Endothelial cell of umbilical vein (primary cell): ENCODE measurements around the gene EMD. TPM values are rescaled to one million over a fixed set of nuclear protein-coding genes. Genes with fewer than 3 reads are reported as not detected.
A peak's percentile ranks its signal among the peaks of the same experiment; 100 is the strongest.

ENCODE experiments used
- BruUV-seq: library from RNA; stranded (reverse); fragments of 400-500 nt; replicated peaks from 2 replicates; lab custom pipeline; 2021; lab: Mats Ljungman, UMichigan
- CTCF ChIA-PET: fragments of 300-600, 350-600 bp; sonication (Branson Sonifier 250); formaldehyde crosslinking; loops from one replicate; lab custom pipeline; 2021; ENCODE audit warnings: antibody characterized with exemption, inconsistent platforms; lab: Charles Lee
- POLR2A ChIA-PET: fragments of 300-600, 350-600 bp; sonication (Branson Sonifier 250); formaldehyde crosslinking; loops from one replicate; lab custom pipeline; 2021; ENCODE audit warnings: antibody characterized with exemption, inconsistent platforms; lab: Charles Lee
- DNase-seq: peaks from one replicate; pipeline ENCODE4 v3.0.0-alpha.2; 2011; ENCODE audit warnings: low read depth, low spot score
- FAIRE-seq: peaks from 2 replicates; lab custom pipeline; 2011; peaks lifted over from hg19 to GRCh38; lab: Jason Lieb, UNC
- H2AFZ ChIP-seq: 2 replicates; pipeline ENCODE4 v1.6.0; 2012; ENCODE audit warnings: low read depth, low read length, control low read depth, inconsistent platforms
- H3K27ac ChIP-seq: 2 replicates; pipeline ENCODE4 v1.5.1; 2011; ENCODE audit warnings: low read depth, mild to moderate bottlenecking, control low read depth, low read length, moderate library complexity; ENCODE audit not compliant: insufficient read depth
- H3K27me3 ChIP-seq, 2 experiments: 2 replicates each; pipeline versions ENCODE4 v1.6.0 to v1.6.1; 2011; ENCODE audit warnings: low read length in 2 of 2, mixed read lengths in 1 of 2; ENCODE audit not compliant: control insufficient read depth in 2 of 2, insufficient read depth in 2 of 2
- H3K36me3 ChIP-seq, 2 experiments: 2 replicates in 1 of 2; 3 replicates in 1 of 2; pipeline ENCODE4 v1.5.1; 2011; ENCODE audit warnings: low read length in 2 of 2, mild to moderate bottlenecking in 1 of 2, moderate library complexity in 1 of 2; ENCODE audit not compliant: control insufficient read depth in 2 of 2, insufficient read depth in 2 of 2; ENCODE audit errors: extremely low read depth in 1 of 2
- H3K4me1 ChIP-seq: 3 replicates; pipeline ENCODE4 v1.5.1; 2011; ENCODE audit warnings: mild to moderate bottlenecking, low read length; ENCODE audit not compliant: control insufficient read depth, insufficient read depth; ENCODE audit errors: extremely low read depth
- H3K4me2 ChIP-seq: 2 replicates; pipeline ENCODE4 v1.6.1; 2011; ENCODE audit warnings: low read length, control low read depth, mixed read lengths; ENCODE audit not compliant: insufficient read depth
- H3K4me3 ChIP-seq, 3 experiments: fragments of 200-600 bp in 1 of 3; sonication (generic), shearing (Covaris generic) in 1 of 3; replicated peaks in 1 of 3; 2 replicates each; pipeline ENCODE4 v1.5.1; 2011 to 2016; ENCODE audit warnings: control low read depth in 3 of 3, low read length in 3 of 3, mild to moderate bottlenecking in 2 of 3, inconsistent platforms in 1 of 3, low read depth in 1 of 3, moderate library complexity in 1 of 3; ENCODE audit not compliant: insufficient read depth in 1 of 3
- H3K79me2 ChIP-seq: 2 replicates; pipeline ENCODE4 v1.6.0; 2012; ENCODE audit warnings: low read length, inconsistent platforms; ENCODE audit not compliant: control insufficient read depth, insufficient read depth
- H3K9ac ChIP-seq: replicated peaks from 2 replicates; pipeline ENCODE3; 2011; ENCODE audit warnings: low read length, control low read depth; ENCODE audit not compliant: insufficient read depth; ENCODE audit errors: extremely low read depth
- H3K9me1 ChIP-seq: replicated peaks from 3 replicates; pipeline ENCODE4 v1.6.0; 2011; ENCODE audit warnings: mild to moderate bottlenecking, low read length; ENCODE audit not compliant: control insufficient read depth, insufficient read depth; ENCODE audit errors: extremely low read depth
- H3K9me3 ChIP-seq: replicated peaks from 2 replicates; pipeline ENCODE4 v1.5.1; 2012; ENCODE audit warnings: low read length, inconsistent platforms; ENCODE audit not compliant: control insufficient read depth, insufficient read depth
- H4K20me1 ChIP-seq: replicated peaks from 2 replicates; pipeline ENCODE3; 2011; ENCODE audit warnings: mild to moderate bottlenecking, low read length; ENCODE audit not compliant: control insufficient read depth, insufficient read depth; ENCODE audit errors: extremely low read depth
- CTCF ChIP-seq, 2 donors: IDR thresholded peaks; 1 replicate in 1 of 2; 2 replicates in 1 of 2; pipeline ENCODE4 v1.5.1; 2011; ENCODE audit warnings: low read length in 2 of 2, mild to moderate bottlenecking in 2 of 2, moderate library complexity in 2 of 2, control low read depth in 1 of 2, inconsistent platforms in 1 of 2, low read depth in 1 of 2; ENCODE audit not compliant: insufficient read depth in 1 of 2; ENCODE audit errors: extremely low read depth in 1 of 2
- EZH2 ChIP-seq: IDR thresholded peaks from 2 replicates; pipeline ENCODE4 v1.6.1; 2012; ENCODE audit warnings: borderline replicate concordance, low read depth, mild to moderate bottlenecking, moderate library complexity, low read length, inconsistent platforms; ENCODE audit not compliant: severe bottlenecking
- FOS ChIP-seq: IDR thresholded peaks from 2 replicates; pipeline ENCODE4 v1.6.1; 2011; ENCODE audit warnings: mild to moderate bottlenecking, low read length, moderate library complexity, borderline replicate concordance; ENCODE audit not compliant: insufficient read depth
- GATA2 ChIP-seq: IDR thresholded peaks from 2 replicates; pipeline ENCODE4 v1.7.0; 2011; ENCODE audit warnings: low read depth, mild to moderate bottlenecking, moderate library complexity, mixed read lengths, low read length; ENCODE audit not compliant: insufficient read length, insufficient read depth
- JUN ChIP-seq: IDR thresholded peaks from 2 replicates; pipeline ENCODE4 v1.6.1; 2011; ENCODE audit warnings: borderline replicate concordance, low read depth; ENCODE audit not compliant: insufficient read length, insufficient read depth
- MAX ChIP-seq: IDR thresholded peaks from 2 replicates; pipeline ENCODE4 v1.6.1; 2011; ENCODE audit not compliant: insufficient read depth, insufficient read length
- MYC ChIP-seq: IDR thresholded peaks from one replicate; pipeline ENCODE4 v1.6.1; 2011; ENCODE audit warnings: mild to moderate bottlenecking, low read depth, low read length
- POLR2A ChIP-seq: IDR thresholded peaks from 2 replicates; pipeline ENCODE4 v1.6.1; 2012; ENCODE audit warnings: low read depth, mild to moderate bottlenecking, control low read depth, low read length
- POLR2AphosphoS5 ChIP-seq: IDR thresholded peaks from 2 replicates; pipeline ENCODE4 v1.6.1; 2012; ENCODE audit warnings: low read depth, mild to moderate bottlenecking, control low read depth, low read length, moderate library complexity; ENCODE audit not compliant: insufficient read depth
- dilution Hi-C: fragments of 300-500 bp; cut with MboI; formaldehyde crosslinking; loops from one replicate; pipeline ENCODE4 v1.15.0; 2019; ENCODE audit warnings: low sequenced_read_pairs; ENCODE audit not compliant: extremely low pct_ligation_motif_present
- intact Hi-C: fragments of 100-400 bp; cut with micrococcal nuclease; formaldehyde crosslinking; loops from one replicate; pipeline ENCODE4 v1.10.0; 2022
- polyA plus RNA-seq, 4 experiments: library from polyadenylated mRNA; depleted of rRNA in 3 of 4; stranded (reverse) in 3 of 4; unstranded in 1 of 4; fragments of >200 nt; gene quantifications; 2 replicates each; pipeline versions ENCODE4 v1.2.1 to v1.2.3, GENCODE V29; 2011 to 2012; ENCODE audit warnings: missing spikeins in 1 of 4
- total RNA-seq: library from RNA; stranded (reverse); gene quantifications from 2 replicates; pipeline ENCODE4 v1.2.3, GENCODE V29; 2021

EMD gene
- total and polyA plus RNA-seq, 2 donors (not counting 3 experiments of a cell fraction or from before 2014, with no cell fraction given), result 50.6 to 76.8 TPM

- ChIA-PET POLR2A (no interaction called here), CTCF (no interaction called here)
- Histone ChIP-seq H4K20me1 (no peaks in the 10 kb centered on the region), H3K27ac (no peak overlapping the region), H2AFZ (no peak overlapping the region), H3K4me1 (no peaks in the 10 kb centered on the region), H3K79me2 (peaks cover 8% of the 10 kb centered on the region), H3K36me3 (peaks cover 5 to 87% of the 10 kb centered on the region in 2 experiments), H3K4me3 (no peak overlapping the region), H3K4me2 (no peak overlapping the region), H3K9ac (no peak overlapping the region), H3K9me3 (no peaks in the 10 kb centered on the region), H3K27me3 (no peaks in the 10 kb centered on the region), H3K9me1 (no peaks in the 10 kb centered on the region)
- FAIRE-seq, result peak; percentile 50
- no TSS peak for BruUV-seq
- no peak for DNase-seq
- dilution Hi-C loops, result no loop called here
- TF ChIP-seq POLR2A (no peak), EZH2 (no peak), POLR2AphosphoS5 (no peak), MAX (no peak), MYC (no peak), JUN (no peak), CTCF (IDR thresholded peaks at IDR 0.05; ENCODE audit: extremely low read depth in 1 of 2, insufficient read depth in 1 of 2, low read depth in 1 of 2, low read length in 2 of 2) (no peak), GATA2 (no peak), FOS (no peak)
- intact Hi-C loops, result no loop called here
These were observed 26.6 kb upstream of the EMD start for GRCh38 chrX:154352466-154352865.
